Measurements from ENCODE around the gene GARIN3.
"Not testable (repeated sequence)": the region's sequence is repeated elsewhere in the genome, so short reads cannot be mapped to it uniquely, and the experiment has no call there.

GARIN3 gene

DNA sequence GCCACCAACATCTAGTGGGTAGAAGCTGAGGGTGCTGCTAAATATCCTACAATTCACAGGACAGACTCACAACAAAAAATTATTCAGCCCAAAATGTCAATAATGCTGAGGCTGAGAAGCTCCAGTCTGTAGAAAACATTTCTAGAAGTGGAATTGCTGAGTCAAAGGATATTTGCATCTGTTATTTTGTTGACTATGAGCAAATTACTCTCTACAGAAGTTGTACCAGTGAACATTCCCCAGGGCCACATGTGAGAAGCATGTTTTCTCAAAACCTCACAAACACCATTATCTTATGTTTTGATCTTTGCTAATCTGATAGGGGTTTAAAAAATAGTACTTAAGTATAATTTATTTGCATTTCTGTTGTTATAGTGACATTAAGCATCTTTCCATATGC, 30.0 kb upstream of the GARIN3 start:
- DNase-seq (ENCODE audit: low read depth), result no peak
- H3K4me3 ChIP-seq (ENCODE audit: control insufficient read depth, low read depth, low read length), result no peak overlapping the region
- TF ChIP-seq, protein P1, sequence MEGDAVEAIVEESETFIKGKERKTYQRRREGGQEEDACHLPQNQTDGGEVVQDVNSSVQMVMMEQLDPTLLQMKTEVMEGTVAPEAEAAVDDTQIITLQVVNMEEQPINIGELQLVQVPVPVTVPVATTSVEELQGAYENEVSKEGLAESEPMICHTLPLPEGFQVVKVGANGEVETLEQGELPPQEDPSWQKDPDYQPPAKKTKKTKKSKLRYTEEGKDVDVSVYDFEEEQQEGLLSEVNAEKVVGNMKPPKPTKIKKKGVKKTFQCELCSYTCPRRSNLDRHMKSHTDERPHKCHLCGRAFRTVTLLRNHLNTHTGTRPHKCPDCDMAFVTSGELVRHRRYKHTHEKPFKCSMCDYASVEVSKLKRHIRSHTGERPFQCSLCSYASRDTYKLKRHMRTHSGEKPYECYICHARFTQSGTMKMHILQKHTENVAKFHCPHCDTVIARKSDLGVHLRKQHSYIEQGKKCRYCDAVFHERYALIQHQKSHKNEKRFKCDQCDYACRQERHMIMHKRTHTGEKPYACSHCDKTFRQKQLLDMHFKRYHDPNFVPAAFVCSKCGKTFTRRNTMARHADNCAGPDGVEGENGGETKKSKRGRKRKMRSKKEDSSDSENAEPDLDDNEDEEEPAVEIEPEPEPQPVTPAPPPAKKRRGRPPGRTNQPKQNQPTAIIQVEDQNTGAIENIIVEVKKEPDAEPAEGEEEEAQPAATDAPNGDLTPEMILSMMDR (conservative IDR thresholded peaks at IDR 0.05; ENCODE audit: control insufficient read depth, insufficient read depth, low read depth, low read length), result no peak

DNA sequence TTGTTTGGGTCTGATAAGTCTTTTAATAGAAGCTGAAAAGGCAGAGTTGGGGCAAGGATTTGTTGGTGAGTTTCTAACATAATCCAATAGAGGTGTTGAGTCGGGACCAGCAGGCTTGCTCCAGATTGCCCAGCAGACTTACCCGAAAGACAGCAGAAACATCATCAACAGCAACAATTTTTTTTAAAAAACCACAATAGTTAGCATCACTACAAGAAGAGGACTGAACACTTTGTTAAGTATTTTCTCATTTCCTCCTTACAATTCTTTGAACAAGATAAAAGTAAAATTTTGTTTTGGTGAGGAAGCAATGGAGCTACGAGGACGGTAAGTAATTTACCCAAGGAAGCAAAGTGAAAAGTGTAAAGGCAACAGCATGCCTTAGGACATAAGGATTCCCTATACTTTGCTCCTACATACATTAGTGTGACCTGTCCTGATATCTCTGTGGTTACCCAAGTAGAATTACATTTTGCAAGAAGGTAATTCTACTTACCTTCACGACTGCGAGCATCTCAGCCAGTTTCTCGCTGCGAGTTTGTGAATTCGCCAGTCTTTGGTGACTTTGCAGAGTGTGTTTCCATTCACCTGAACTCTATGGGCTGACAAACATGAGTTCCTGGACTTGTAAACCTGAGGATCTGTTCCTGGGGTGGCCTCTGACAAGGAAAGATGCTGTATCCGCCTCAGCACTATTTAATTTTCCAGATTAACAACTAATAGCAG, 27.8 kb upstream of the GARIN3 start:
- no peak for DNase-seq (ENCODE audit: low read depth)
- TF ChIP-seq, protein P1 (conservative IDR thresholded peaks at IDR 0.05; ENCODE audit: control insufficient read depth, insufficient read depth, low read depth, low read length), result no peak
- no peak overlapping the region for H3K4me3 ChIP-seq (ENCODE audit: control insufficient read depth, low read depth, low read length)

DNA sequence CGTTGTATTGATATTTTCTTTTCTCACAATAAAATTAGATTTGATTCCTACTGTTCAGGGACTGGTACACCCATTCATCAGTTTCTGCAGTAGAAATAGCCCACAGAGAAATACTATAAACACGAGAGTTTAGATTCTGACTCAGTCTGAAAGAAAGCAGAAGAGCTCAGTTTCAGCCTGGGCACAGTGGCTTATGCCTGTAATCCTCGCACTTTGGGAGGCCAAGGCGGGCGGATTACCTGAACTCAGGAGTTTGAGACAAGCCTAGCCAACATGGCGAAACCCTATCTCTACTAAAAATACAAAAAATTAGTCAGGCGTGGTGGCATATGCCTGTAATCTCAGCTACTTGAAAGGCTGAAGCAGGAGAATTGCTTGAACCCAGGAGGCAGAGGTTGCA, 23.2 kb upstream of the GARIN3 start:
- no peak for DNase-seq (ENCODE audit: low read depth)
- TF ChIP-seq, protein P1 (conservative IDR thresholded peaks at IDR 0.05; ENCODE audit: control insufficient read depth, insufficient read depth, low read depth, low read length), result no peak
- no peak overlapping the region for H3K4me3 ChIP-seq (ENCODE audit: control insufficient read depth, low read depth, low read length)

DNA sequence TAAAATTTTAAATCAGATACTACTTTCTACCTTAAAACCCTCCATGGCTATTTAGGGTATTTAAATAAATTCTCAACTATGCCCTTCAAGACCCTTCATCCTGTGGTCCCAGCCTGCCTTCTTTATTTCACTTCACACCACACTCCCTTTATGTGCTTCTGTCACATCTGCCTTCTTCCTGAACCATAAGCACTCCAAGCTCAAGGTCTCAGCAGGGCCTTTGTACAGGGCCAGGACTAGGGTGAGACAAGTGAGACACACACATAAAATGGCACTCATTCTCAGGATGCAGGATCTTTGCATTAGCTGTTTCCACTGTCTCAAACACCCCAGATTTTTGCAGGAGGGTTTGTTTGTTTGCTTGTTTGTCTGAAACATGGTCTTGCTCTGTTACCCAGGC, 22.2 kb upstream of the GARIN3 start:
- no peak for DNase-seq (ENCODE audit: low read depth)
- TF ChIP-seq, protein P1 (conservative IDR thresholded peaks at IDR 0.05; ENCODE audit: control insufficient read depth, insufficient read depth, low read depth, low read length), result no peak
- no peak overlapping the region for H3K4me3 ChIP-seq (ENCODE audit: control insufficient read depth, low read depth, low read length)

DNA sequence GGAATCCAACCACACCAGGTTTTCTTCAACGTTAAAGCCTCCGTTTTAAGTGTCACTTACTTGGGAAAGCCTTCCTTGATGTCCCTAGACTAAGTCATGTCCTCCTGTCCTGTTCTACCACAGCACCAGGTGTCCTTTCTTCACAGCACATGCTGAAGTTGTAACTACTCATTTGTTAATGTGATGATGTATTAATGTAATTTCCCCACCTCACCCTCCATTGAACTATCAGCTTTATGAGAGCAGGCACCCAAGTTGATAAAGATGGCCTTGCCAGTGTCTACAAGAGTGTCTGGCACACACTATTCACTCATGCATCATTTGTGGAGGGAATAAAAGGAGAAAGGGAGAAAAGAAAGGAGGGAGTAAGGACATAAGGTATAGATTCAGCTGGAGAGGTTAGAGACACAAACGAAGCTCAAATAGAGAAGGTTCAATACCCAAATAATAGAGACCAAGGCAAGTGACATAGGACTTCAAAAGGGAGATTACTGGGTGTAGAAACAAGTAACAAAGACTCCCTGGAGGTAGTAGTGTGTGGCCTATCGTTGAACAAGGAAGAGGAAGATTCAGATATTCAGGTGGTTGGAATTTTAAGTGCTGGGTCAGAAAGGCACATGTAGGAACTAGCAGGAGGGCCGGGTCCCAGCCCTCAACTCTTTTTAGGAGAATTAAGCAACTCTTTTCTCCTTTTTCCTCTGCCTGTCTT, 21.1 kb upstream of the GARIN3 start:
- DNase-seq (ENCODE audit: low read depth), result no peak
- TF ChIP-seq, protein P1 (conservative IDR thresholded peaks at IDR 0.05; ENCODE audit: control insufficient read depth, insufficient read depth, low read depth, low read length), result no peak
- no peak overlapping the region for H3K4me3 ChIP-seq (ENCODE audit: control insufficient read depth, low read depth, low read length)

DNA sequence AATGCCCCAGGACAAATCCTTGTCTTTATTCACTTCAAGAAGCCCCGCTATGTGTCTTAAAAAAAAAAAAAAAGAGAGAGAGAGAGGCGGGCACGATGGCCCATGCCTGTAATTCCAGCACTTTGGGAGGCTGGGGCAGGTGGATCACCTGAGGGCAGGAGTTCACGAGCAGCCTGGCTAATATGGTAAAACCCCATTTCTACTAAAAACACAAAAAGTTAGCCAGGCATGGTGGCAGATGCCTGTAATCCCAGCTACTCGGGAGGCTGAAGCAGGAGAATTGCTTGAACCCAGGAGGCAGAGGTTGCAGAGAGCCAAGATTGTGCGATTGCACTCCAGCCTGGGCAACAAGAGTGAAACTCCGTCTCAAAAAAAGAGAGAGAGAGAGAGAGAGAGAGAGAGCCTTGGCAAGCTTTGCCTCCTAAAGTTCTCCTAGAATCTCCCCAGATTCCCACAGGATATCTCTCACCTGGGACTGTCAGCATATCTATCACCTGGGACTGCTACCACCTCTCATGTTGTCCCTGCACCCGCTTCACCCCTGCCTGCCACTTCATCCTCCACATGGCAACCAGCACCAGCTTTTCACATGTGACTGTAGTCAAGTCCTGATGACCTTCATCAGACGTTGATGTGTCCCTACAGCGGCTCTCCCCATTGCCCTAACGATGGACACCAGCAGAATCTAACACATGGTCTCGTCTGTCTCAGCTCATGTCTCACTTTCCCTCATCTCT, 20.4 kb upstream of the GARIN3 start:
- TF ChIP-seq, protein P1 (conservative IDR thresholded peaks at IDR 0.05; ENCODE audit: control insufficient read depth, insufficient read depth, low read depth, low read length), result no peak
- H3K4me3 ChIP-seq (ENCODE audit: control insufficient read depth, low read depth, low read length), result no peak overlapping the region
- no peak for DNase-seq (ENCODE audit: low read depth)

DNA sequence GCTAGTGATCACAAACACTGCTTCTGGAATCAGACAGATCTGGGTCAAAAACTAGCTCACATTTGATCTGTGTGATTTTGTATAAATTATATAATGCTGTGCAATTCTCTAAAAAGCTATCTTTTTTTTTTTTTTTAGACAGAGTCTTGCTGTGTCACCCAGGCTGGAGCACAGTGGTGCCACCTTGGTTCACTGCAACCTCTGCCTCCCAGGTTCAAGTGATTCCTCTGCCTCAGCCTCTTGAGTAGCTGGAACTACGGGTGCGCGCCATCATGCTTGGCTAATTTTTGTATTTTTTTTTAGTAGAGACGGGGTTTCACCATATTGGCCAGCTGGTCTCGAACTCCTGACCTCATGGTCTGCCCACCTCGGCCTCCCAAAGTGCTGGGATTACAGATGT, 19.1 kb upstream of the GARIN3 start:
- H3K4me3 ChIP-seq (ENCODE audit: control insufficient read depth, low read depth, low read length); DNase-seq (ENCODE audit: low read depth): not testable (repeated sequence)

All from fibroblast of mammary gland (primary cell).